CD4-positive, CD25-positive, alpha-beta regulatory T cell (primary cell): ENCODE measurements around the gene SLC6A6. TPM values are rescaled to one million over a fixed set of nuclear protein-coding genes. Genes with fewer than 3 reads are reported as not detected.

Experiments
- ATAC-seq, 2 donors: fragments of 150-1000 bp; cut with Tn5 transposase; one replicate each; pipeline ENCODE4 v1.10.0; 2021; ENCODE audit warnings: low read depth in 2 of 2, moderate number of reproducible peaks in 2 of 2, moderate library complexity in 1 of 2
- DNase-seq, 3 donors: peaks; one replicate each; pipeline versions ENCODE4 v3.0.0 to v3.0.0-alpha.2; 2012 to 2022; ENCODE audit warnings: mixed read lengths in 1 of 3
- H3K27ac ChIP-seq: one replicate; pipeline ENCODE4 v1.7.0; 2013; ENCODE audit warnings: mild to moderate bottlenecking, low read length; ENCODE audit not compliant: insufficient read depth, poor library complexity, severe bottlenecking
- H3K27me3 ChIP-seq: one replicate; pipeline ENCODE4 v1.7.0; 2013; ENCODE audit warnings: low read length; ENCODE audit not compliant: control insufficient read depth, insufficient read depth
- H3K36me3 ChIP-seq: one replicate; pipeline ENCODE4 v1.7.0; 2013; ENCODE audit warnings: mild to moderate bottlenecking, low read length, moderate library complexity; ENCODE audit not compliant: control insufficient read depth, insufficient read depth
- H3K4me1 ChIP-seq: 2 replicates; pipeline ENCODE4 v1.7.0; 2013; ENCODE audit warnings: mild to moderate bottlenecking, low read length; ENCODE audit not compliant: insufficient read depth, control insufficient read depth, poor library complexity, severe bottlenecking
- H3K4me3 ChIP-seq: one replicate; pipeline ENCODE4 v1.7.0; 2013; ENCODE audit warnings: low read depth, mild to moderate bottlenecking, low read length, moderate library complexity
- H3K9me3 ChIP-seq, 2 experiments: 1 replicate in 1 of 2; 2 replicates in 1 of 2; pipeline ENCODE4 v1.7.0; 2013; ENCODE audit warnings: low read length in 2 of 2, mild to moderate bottlenecking in 1 of 2, moderate library complexity in 1 of 2; ENCODE audit not compliant: control insufficient read depth in 2 of 2
- H3K27ac Mint-ChIP-seq, 3 donors: one replicate each; pipeline ENCODE4 v1.8.0; 2020 to 2022; ENCODE audit warnings: mild to moderate bottlenecking in 3 of 3, mixed read lengths in 3 of 3, moderate library complexity in 2 of 3
- H3K27me3 Mint-ChIP-seq: one replicate; pipeline ENCODE4 v1.8.0; 2022; ENCODE audit warnings: mild to moderate bottlenecking, mixed read lengths
- H3K36me3 Mint-ChIP-seq: one replicate; pipeline ENCODE4 v1.8.0; 2020; ENCODE audit warnings: mixed read lengths
- H3K4me1 Mint-ChIP-seq, 4 donors: one replicate each; pipeline ENCODE4 v1.8.0; 2020 to 2022; ENCODE audit warnings: mixed read lengths in 4 of 4, mild to moderate bottlenecking in 1 of 4
- H3K4me3 Mint-ChIP-seq, 4 donors: one replicate each; pipeline ENCODE4 v1.8.0; 2020 to 2022; ENCODE audit warnings: mild to moderate bottlenecking in 4 of 4, mixed read lengths in 4 of 4, moderate library complexity in 3 of 4
- H3K9me3 Mint-ChIP-seq, 7 donors: one replicate each; pipeline ENCODE4 v1.8.0; 2020 to 2022; ENCODE audit warnings: mixed read lengths in 7 of 7, mild to moderate bottlenecking in 3 of 7, moderate library complexity in 2 of 7
- polyA plus RNA-seq, 4 donors: library from polyadenylated mRNA; unstranded; fragments of 300-500 nt; fragmentation: Illumina TruSeq; gene quantifications; one replicate each; pipeline ENCODE4 v1.2.3, GENCODE V29; 2021
- total RNA-seq: library from RNA; stranded (reverse); gene quantifications from one replicate; pipeline ENCODE4 v1.2.3, GENCODE V29; 2022

SLC6A6 gene
- total and polyA plus RNA-seq, 5 donors from 2014 or later: 6.9 to 73.3 (median 9.1) TPM

GRCh38 chr3:14415501-14415900, 13.1 kb downstream of the SLC6A6 start:
- Histone ChIP-seq H3K27ac (no peak overlapping the region), H3K4me1 (peaks cover 17% of the 10 kb centered on the region), H3K4me3 (no peak overlapping the region), H3K36me3 (peaks cover 45% of the 10 kb centered on the region), H3K27me3 (no peaks in the 10 kb centered on the region), H3K9me3 (no peaks in the 10 kb centered on the region)
- Mint-ChIP-seq H3K9me3 (no peaks in the 10 kb centered on the region), H3K27me3 (no peaks in the 10 kb centered on the region), H3K4me3 (no peak overlapping the region), H3K36me3 (peaks cover 21% of the 10 kb centered on the region), H3K27ac (no peak overlapping the region), H3K4me1 (peaks cover 6 to 27% (median 21%) of the 10 kb centered on the region in 4 donors)
- DNase-seq: no peak
- ATAC-seq: no peak

DNA sequence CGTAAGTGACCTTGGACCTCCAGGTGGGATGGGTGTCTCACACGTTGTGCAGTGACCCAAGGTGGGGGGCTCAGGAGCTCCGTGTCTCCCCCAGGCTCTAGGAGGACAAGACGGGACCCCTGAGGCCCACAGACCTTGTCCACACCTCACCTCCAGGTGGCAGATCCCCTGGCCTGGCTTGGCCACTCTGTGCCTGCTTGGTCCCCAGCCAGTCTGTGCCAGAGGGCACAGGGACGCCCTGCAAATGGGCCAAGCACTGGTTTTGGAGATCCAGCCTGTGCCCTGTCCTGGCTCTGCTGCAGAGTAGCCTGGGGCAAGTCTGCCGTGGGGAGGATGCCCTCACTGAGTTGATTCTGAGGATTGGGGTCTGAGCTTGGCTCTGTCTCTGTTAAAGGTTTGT, 14.0 kb downstream of the SLC6A6 start:
- peaks cover 6 to 24% (median 20%) of the 10 kb centered on the region in 4 donors for H3K4me1 Mint-ChIP-seq
- H3K4me1 ChIP-seq: peaks cover 14% of the 10 kb centered on the region
- no peak overlapping the region for H3K27ac Mint-ChIP-seq
- H3K9me3 ChIP-seq: no peaks in the 10 kb centered on the region
- H3K27ac ChIP-seq: no peak overlapping the region
- no peaks in the 10 kb centered on the region for H3K9me3 Mint-ChIP-seq
- DNase-seq: no peak
- no peak overlapping the region for H3K4me3 ChIP-seq
- H3K27me3 ChIP-seq: no peaks in the 10 kb centered on the region
- ATAC-seq: no peak
- peaks cover 23% of the 10 kb centered on the region for H3K36me3 Mint-ChIP-seq
- H3K27me3 Mint-ChIP-seq: no peaks in the 10 kb centered on the region
- H3K36me3 ChIP-seq: peaks cover 36% of the 10 kb centered on the region
- H3K4me3 Mint-ChIP-seq: no peak overlapping the region

- ATAC-seq (no peak), DNase-seq (no peak)
- Histone ChIP-seq H3K9me3 (no peaks in the 10 kb centered on the region), H3K4me1 (peaks cover 20% of the 10 kb centered on the region), H3K27me3 (no peaks in the 10 kb centered on the region), H3K4me3 (no peak overlapping the region), H3K27ac (no peak overlapping the region), H3K36me3 (peaks cover 30% of the 10 kb centered on the region)
- Mint-ChIP-seq H3K27ac (peak overlapping the region in 2 of 3 donors; percentile 44 to 78), H3K4me3 (peak overlapping the region in 1 of 4 donors; percentile 12), H3K9me3 (no peaks in the 10 kb centered on the region), H3K36me3 (peaks cover 27% of the 10 kb centered on the region), H3K27me3 (no peaks in the 10 kb centered on the region), H3K4me1 (peaks cover 10 to 33% (median 28%) of the 10 kb centered on the region in 4 donors)
Measured at GRCh38 chr3:14418296-14419250, 16.2 kb downstream of the SLC6A6 start.

DNA sequence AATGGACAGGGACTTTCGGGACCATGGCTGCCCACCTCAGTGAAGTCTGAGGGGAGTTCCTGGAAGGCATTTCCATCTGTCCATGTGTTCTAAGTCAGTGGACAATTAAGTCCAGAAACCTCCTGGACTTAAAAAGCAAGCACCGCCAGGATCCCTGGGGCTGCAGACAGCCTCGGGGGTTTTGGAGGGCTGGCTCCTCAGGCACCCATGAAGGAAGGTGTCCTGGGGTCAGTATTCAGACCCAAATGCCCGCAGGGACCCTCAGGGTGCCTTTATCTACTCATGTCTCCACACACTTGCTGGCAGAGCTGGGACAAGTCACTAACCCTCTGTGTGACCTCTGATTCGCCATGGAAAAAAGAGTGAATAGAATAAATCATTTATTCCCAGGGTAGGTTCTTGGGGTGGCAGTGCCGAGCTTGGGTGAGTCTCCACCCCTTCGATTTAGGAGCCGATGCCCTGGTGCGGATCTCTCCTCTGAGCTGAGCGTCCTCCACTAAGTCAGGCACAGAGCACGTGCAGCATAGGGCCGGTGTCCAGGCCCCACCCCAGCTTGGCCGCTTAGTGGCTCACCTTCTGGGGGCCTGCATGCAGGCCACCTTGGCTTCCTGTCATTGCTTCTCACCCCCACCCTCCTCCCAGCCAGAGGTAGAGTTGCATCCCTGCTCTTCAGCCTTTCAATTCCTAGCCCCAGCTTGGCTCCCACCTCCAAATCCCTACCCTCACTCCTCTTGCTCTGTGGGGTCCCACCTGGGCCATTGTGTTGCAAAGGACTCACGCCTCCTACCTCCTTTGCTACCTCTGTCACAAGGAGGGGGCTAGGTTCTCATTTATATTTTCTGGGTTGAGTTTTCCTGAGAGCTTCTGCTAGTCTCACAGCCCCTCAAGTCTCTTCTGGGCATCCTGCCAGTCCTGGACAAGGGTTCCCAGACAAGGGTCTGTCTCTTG, 19.9 kb downstream of the SLC6A6 start:
- Histone ChIP-seq H3K27me3 (no peaks in the 10 kb centered on the region), H3K9me3 (no peaks in the 10 kb centered on the region), H3K4me3 (no peak overlapping the region), H3K36me3 (peaks cover 16% of the 10 kb centered on the region), H3K4me1 (peaks cover 51% of the 10 kb centered on the region), H3K27ac (peak overlapping the region; percentile 98)
- H3K4me3 Mint-ChIP-seq: peak overlapping the region in 1 of 4 donors; percentile 19
- H3K4me1 Mint-ChIP-seq: peaks cover 15 to 64% (median 56%) of the 10 kb centered on the region in 4 donors
- peaks cover 20% of the 10 kb centered on the region for H3K36me3 Mint-ChIP-seq
- no peaks in the 10 kb centered on the region for H3K27me3 Mint-ChIP-seq
- peak overlapping the region; percentile 89 to 99 (median 98) for H3K27ac Mint-ChIP-seq
- no peaks in the 10 kb centered on the region for H3K9me3 Mint-ChIP-seq
- ATAC-seq (no peak), DNase-seq (no peak)

DNA sequence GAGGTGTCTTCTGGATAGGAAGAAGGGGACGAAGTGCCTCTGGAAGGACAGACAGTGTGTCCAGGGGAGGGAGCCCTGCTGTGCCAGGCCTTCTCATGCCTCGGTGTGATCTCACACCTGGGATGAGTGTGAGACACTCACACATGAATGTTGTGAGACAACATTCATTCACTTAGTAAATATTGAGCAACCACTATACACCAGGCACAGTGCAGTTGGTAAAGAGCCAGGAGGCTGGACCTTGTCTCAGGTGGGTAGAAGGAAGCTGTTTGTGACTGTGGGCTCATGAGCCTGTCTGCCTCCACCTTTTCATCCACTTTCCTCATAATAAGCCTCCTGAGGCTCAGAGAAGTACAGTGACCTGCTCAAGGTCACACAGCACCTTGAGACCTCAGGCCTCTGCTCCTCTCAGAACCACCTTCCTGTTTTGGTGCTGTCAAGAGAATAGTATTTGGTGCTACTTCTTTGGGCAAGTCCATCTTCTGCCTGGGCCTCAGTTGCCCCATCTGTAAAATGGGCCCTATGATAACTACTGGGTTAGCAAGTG, 20.9 kb downstream of the SLC6A6 start:
- H3K36me3 Mint-ChIP-seq: peaks cover 12% of the 10 kb centered on the region
- H3K36me3 ChIP-seq: peaks cover 9% of the 10 kb centered on the region
- H3K4me3 ChIP-seq: no peak overlapping the region
- H3K4me1 ChIP-seq: peaks cover 61% of the 10 kb centered on the region
- DNase-seq (no peak), ATAC-seq (no peak)
- H3K27me3 ChIP-seq: no peaks in the 10 kb centered on the region
- no peaks in the 10 kb centered on the region for H3K9me3 Mint-ChIP-seq
- no peaks in the 10 kb centered on the region for H3K27me3 Mint-ChIP-seq
- H3K4me1 Mint-ChIP-seq: peaks cover 15 to 71% (median 63%) of the 10 kb centered on the region in 4 donors
- H3K9me3 ChIP-seq: no peaks in the 10 kb centered on the region
- peak overlapping the region; percentile 8 to 84 (median 36) for H3K4me3 Mint-ChIP-seq
- peak overlapping the region; percentile 89 to 99 (median 98) for H3K27ac Mint-ChIP-seq
- H3K27ac ChIP-seq: peak overlapping the region; percentile 98

DNA sequence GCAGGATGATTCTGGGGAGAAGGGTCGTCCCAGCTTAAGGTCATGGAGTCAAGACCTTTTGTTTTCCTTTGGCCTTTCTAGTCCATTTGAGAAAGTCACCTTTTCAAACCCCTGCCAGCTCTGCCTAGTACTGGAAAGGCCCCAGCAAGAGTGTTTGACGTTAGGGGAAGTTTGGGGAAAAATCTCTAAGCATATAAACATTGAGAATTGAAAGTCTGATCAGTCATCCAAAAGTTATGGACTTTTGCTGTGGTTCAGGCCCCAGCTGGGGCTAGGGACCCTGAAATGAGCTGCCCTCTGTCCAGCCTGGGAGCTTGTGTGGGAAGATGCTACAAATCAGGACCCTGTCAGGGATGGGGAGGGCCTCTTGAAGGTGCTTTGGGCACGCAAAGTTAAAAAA, 21.6 kb downstream of the SLC6A6 start:
- Mint-ChIP-seq H3K4me1 (peaks cover 15 to 78% (median 63%) of the 10 kb centered on the region in 4 donors), H3K27me3 (no peaks in the 10 kb centered on the region), H3K9me3 (no peaks in the 10 kb centered on the region), H3K4me3 (peak overlapping the region; percentile 8 to 84 (median 40)), H3K36me3 (peaks cover 10% of the 10 kb centered on the region), H3K27ac (peak overlapping the region; percentile 89 to 99 (median 98))
- Histone ChIP-seq H3K27me3 (no peaks in the 10 kb centered on the region), H3K9me3 (no peaks in the 10 kb centered on the region), H3K4me3 (no peak overlapping the region), H3K36me3 (peaks cover 4% of the 10 kb centered on the region), H3K27ac (peak overlapping the region; percentile 98), H3K4me1 (peaks cover 68% of the 10 kb centered on the region)
- DNase-seq (no peak), ATAC-seq (no peak)
